GM12891 (cell line): ENCODE results near the gene FAM184A.

ENCODE experiments used
- DNase-seq: peaks from one replicate; pipeline ENCODE4 v3.0.0; 2011; ENCODE audit warnings: low spot score; ENCODE audit not compliant: insufficient read length
- FAIRE-seq: peaks from 2 replicates; lab custom pipeline; 2011; peaks lifted over from hg19 to GRCh38; lab: Jason Lieb, UNC
- PAX5 ChIP-seq: IDR thresholded peaks from 2 replicates; pipeline ENCODE4 v1.6.1; 2011; ENCODE audit warnings: low read length, moderate library complexity, mild to moderate bottlenecking; ENCODE audit not compliant: insufficient read depth, severe bottlenecking
- POLR2A ChIP-seq: IDR thresholded peaks from 2 replicates; pipeline ENCODE4 v1.6.1; 2011; ENCODE audit warnings: low read depth, low read length, control low read depth
- POLR2AphosphoS5 ChIP-seq: IDR thresholded peaks from 2 replicates; pipeline ENCODE4 v1.6.1; 2011; ENCODE audit warnings: low read depth, low read length, control low read depth
- POU2F2 ChIP-seq: IDR thresholded peaks from 2 replicates; pipeline ENCODE4 v1.6.1; 2011; ENCODE audit warnings: low read depth, mild to moderate bottlenecking, control low read depth, low read length, moderate library complexity
- SPI1 ChIP-seq: IDR thresholded peaks from 2 replicates; pipeline ENCODE4 v1.6.1; 2011; ENCODE audit warnings: low read depth, low read length, control low read depth
- TAF1 ChIP-seq: IDR thresholded peaks from 2 replicates; pipeline ENCODE4 v1.6.1; 2011; ENCODE audit warnings: low read depth, low read length, control low read depth

FAM184A gene

DNA sequence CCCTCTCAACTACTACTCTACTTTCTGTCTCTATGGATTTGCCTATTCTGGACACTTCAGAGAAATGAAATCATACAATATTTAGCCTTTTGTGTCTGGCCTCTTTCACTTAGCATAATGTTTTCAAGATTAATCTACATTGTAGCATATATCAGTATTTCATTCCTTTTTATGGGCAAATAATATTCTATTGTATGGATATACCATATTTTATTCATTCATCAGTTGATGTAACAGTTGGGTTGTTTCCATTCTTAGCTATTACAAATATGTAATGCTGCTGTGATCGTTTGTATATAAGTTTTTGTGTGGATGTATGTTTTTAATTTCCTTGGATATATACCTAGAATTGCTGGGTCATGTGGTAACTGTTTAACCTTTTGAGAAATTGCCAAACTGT, 23.4 kb downstream of the FAM184A start:
- TF ChIP-seq POU2F2 (no peak), POLR2A (no peak), POLR2AphosphoS5 (no peak), TAF1 (no peak), PAX5 (no peak), SPI1 (no peak)
- DNase-seq (no peak), FAIRE-seq (no peak)

DNA sequence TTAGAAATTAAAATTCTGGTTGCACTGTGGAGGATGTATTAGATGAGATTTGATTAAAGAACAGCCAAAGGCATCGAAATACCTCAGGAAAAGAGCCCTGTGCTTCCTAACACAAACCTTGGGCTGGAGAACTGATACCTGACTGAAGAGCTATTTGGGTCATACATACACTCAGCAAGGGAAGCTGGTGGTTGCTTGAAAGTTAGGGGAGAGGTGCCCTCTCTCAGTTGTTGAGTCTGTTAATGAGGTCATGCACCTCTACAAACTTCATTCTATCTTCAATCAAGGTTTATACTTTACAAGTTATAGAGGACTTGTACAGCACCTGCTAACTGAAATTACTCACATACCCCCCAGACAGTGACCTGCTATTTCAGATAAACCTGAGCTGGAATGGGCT, 25.5 kb downstream of the FAM184A start:
- no peak for FAIRE-seq
- no peak for DNase-seq
- TF ChIP-seq POLR2AphosphoS5 (no peak), PAX5 (no peak), POLR2A (no peak), SPI1 (no peak), POU2F2 (no peak), TAF1 (no peak)

DNA sequence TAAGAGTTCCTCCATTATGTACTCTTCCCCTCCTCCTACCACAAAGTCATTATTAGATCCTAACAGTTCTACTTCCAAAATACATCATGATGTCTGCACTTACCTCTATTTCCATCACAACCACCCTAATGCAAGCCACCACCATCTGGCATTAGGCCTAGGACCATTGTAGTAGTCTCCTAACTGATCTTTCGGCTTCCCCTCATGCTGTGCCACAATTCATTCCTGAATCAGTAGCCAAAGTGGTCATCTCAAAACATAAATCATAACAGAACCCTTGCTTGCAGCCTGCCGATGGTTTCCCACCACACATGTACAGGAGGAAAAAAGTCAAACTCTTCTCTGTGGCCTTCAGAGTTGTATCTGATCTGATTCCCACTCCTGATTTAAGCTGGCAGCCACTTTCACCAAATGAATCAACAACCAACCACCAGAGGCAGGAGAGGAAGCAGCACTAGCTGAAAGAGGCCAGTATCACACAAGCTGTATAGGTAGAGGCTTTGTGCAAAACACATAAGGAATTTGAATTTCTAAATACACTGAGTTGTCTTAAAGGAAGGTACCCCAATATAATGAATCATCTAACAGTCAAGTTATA, 26.1 kb downstream of the FAM184A start:
- FAIRE-seq, result peak; percentile 5
- no peak for DNase-seq
- TF ChIP-seq SPI1, result no peak
- TF ChIP-seq PAX5, result no peak
- TF ChIP-seq TAF1, result no peak

DNA sequence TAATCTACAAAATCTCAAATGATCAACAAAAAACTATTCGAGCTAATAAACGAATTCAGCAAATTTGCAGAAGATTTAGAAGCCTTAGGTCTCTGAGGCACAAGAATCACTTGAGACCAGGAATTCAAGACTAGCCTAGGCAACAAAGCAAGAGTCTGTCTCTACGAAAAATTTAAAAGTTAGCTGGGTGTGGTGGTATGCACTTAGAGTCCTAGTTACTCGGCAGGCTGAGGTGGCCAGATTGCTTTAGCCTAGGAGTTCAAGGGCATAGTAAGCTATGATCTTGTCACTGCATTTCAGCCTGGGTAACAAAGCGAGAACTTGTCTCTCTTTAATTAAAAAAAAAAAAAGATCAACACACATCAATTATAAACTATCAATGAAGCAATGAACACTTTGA, 34.2 kb downstream of the FAM184A start:
- DNase-seq, result no peak
- TF ChIP-seq POLR2AphosphoS5, result no peak
- FAIRE-seq, result no peak

DNA sequence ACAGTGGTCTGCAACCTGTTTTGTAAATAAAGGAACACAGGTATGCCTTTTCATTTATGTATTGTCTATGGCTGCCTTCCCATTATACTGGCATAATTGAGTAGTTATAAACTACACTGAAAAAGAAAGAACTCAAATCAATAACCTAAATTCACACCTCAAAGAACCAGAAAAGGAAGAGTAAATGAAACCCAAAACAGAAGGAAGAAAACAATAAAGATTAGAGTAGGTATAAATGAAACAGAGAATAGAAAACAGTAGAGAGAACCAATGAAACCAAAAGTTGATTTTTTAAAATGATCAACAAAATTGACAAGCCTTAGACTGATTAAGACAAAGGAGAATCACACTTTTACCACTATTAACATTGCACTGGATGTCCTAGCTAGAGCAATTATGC, 34.7 kb downstream of the FAM184A start:
- FAIRE-seq (no peak), DNase-seq (no peak)
- TF ChIP-seq POU2F2 (no peak), POLR2A (no peak), SPI1 (no peak), TAF1 (no peak), POLR2AphosphoS5 (no peak), PAX5 (no peak)

DNA sequence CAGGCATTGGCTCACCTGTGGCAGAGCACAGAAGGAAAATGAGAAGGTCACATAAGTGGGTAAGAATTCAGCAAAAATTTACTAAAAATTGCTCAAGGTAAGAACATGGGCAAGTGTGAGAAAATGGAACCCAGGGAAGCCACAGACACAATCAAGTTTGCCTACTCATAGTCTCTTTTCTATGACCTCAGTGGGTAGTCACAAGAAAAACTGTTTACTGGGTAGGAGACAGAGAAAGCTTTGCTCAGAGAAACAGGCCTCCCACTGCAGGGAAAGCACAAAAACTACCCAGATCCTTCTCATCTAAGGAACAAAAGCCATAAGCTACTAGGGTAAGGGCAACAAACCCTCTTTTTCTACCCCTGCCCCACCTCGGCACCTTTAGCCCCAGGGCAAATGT, 35.2 kb downstream of the FAM184A start:
- TF ChIP-seq SPI1 (no peak), POU2F2 (no peak), TAF1 (no peak), POLR2AphosphoS5 (no peak), PAX5 (no peak), POLR2A (no peak)
- FAIRE-seq (no peak), DNase-seq (no peak)

DNA sequence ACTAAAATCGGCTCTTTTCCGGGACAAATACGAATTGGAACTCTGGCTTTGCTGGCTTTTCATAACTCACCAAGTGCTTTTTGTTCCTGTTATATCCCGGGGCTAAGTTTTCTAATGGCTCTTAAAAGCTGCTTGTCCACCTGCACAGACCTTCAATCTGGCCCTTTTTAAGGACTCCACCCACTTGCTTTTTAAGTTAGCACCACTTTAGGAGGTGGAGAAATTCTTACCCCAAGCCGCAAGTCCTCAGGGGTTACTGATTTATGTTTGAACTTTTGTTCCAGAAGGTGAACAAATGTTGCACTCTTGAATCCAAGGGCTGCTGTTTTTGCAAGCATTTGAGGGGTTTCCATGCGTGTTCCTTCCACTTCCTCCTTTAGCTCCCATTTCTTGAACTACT, 37.8 kb downstream of the FAM184A start:
- no peak for FAIRE-seq
- TF ChIP-seq POLR2A, result no peak
- no peak for TF ChIP-seq POU2F2
- TF ChIP-seq TAF1, result no peak
- TF ChIP-seq POLR2AphosphoS5, result no peak
- no peak for TF ChIP-seq PAX5
- no peak for TF ChIP-seq SPI1
- no peak for DNase-seq

DNA sequence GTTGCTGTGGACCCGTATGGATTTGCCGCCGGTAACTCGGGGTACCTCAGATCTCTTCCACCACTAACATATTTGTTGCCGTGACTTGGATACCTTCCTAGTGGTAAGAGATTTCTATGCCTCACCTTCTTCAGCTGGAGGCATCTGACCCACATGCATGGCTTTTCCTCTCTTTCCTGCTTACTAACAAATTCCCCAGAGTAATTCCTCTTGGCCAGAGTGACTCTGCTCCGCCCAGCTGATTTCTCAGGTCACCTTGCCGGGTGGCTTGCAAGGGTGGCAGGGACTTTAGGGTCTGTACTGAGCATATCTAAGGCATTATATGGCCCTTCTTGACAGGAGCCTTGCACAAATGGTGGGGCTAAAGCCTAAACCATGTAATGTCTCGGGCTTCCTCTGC, 38.2 kb downstream of the FAM184A start:
- no peak for DNase-seq
- TF ChIP-seq POU2F2 (no peak), PAX5 (no peak), POLR2A (no peak), TAF1 (no peak), POLR2AphosphoS5 (no peak), SPI1 (no peak)
- no peak for FAIRE-seq

DNA sequence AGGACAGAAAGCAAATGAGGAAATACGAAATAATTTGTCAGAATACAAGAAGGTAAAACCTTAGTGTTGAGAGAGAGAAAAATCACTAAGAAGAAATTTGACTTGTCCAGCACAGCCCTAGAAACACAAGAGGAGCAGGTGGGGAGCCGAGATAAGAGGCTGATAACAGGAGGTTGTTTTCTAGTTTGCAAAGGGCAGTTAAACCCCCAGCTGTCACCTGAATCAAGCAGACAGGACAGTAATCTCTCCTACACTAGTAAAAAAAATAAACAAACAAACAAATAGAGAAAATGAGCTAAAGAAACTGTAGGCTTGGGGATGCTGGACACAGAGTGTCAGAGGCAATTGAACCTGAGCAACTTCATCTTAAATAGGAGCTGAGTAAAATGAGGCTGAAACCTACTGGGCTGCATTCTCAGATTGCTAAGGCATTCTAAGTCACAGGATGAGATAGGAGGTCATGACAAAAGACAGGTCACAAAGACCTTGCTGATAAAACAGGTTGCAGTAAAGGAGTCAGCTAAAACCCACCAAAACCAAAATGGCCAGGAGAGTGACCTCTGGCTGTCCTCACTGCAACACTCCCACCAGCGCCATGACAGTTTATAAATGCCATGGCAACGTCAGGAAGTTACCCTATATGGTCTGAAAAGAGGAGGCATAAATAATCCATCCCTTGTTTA, 40.4 kb downstream of the FAM184A start:
- no peak for DNase-seq
- TF ChIP-seq SPI1 (no peak), POU2F2 (no peak), PAX5 (no peak), POLR2AphosphoS5 (no peak), TAF1 (no peak), POLR2A (no peak)
- FAIRE-seq, result no peak

DNA sequence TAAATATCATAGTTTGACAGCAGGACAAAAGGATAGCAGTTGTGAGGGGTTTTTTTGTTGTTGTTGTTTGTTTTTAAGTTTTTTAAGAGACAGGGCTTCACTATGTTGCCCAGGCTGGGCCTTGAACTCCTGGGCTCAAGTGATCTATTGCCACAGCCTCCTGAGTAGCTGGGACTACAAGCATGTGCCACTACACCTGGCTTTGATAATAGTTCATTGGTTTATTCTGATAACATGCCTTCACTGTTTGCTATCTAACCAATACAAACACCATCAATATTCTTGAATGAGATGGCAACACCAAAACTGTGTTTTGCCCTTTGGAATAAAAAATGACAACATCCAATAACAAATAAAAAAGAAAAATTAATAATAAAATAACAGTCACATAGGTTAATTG, 41.2 kb downstream of the FAM184A start:
- no peak for TF ChIP-seq POU2F2
- TF ChIP-seq PAX5, result no peak
- no peak for TF ChIP-seq POLR2A
- TF ChIP-seq POLR2AphosphoS5, result no peak
- no peak for TF ChIP-seq TAF1
- no peak for TF ChIP-seq SPI1
- FAIRE-seq (no peak), DNase-seq (no peak)
